Bronchial epithelial cell (primary cell): ENCODE results near the gene SLC6A16. TPM values are rescaled to one million over a fixed set of nuclear protein-coding genes. Genes with fewer than 3 reads are reported as not detected.
"Not testable (repeated sequence)": the region's sequence is repeated elsewhere in the genome, so short reads cannot be mapped to it uniquely, and the experiment has no call there.

Experiments used
- DNase-seq: peaks from one replicate; pipeline ENCODE4 v3.0.0-alpha.2; 2010; ENCODE audit warnings: low read depth
- FAIRE-seq: peaks from 2 replicates; lab custom pipeline; 2011; peaks lifted over from hg19 to GRCh38; lab: Jason Lieb, UNC
- H3K27me3 ChIP-seq: 2 replicates; pipeline ENCODE4 v1.5.1; 2011; ENCODE audit warnings: low read length; ENCODE audit not compliant: control insufficient read depth, insufficient read depth
- H3K36me3 ChIP-seq: 2 replicates; pipeline ENCODE4 v1.5.1; 2011; ENCODE audit warnings: low read length; ENCODE audit not compliant: control insufficient read depth, insufficient read depth
- H3K4me3 ChIP-seq: 2 replicates; pipeline ENCODE4 v1.5.1; 2011; ENCODE audit warnings: mild to moderate bottlenecking, low read depth, low read length, control low read depth
- total RNA-seq: library from RNA; depleted of rRNA; stranded (reverse); fragments of >200 nt; gene quantifications from 2 replicates; pipeline ENCODE4 v1.2.1, GENCODE V29; 2014
- TF ChIP-seq, protein P1 (sequence below): IDR thresholded peaks from 2 replicates; pipeline ENCODE4 v1.5.1; 2011; ENCODE audit warnings: mild to moderate bottlenecking, moderate library complexity, low read length, control low read depth, inconsistent platforms; ENCODE audit not compliant: insufficient read depth, severe bottlenecking

The SLC6A16 gene
- total RNA-seq, 1 donor from 2014 or later, result not detected

- no peaks in the 10 kb centered on the region for H3K36me3 ChIP-seq
- H3K4me3 ChIP-seq, result no peak overlapping the region
- DNase-seq (peak; percentile 10), FAIRE-seq (no peak)
- H3K27me3 ChIP-seq, result peaks cover 2% of the 10 kb centered on the region
- TF ChIP-seq, protein P1, sequence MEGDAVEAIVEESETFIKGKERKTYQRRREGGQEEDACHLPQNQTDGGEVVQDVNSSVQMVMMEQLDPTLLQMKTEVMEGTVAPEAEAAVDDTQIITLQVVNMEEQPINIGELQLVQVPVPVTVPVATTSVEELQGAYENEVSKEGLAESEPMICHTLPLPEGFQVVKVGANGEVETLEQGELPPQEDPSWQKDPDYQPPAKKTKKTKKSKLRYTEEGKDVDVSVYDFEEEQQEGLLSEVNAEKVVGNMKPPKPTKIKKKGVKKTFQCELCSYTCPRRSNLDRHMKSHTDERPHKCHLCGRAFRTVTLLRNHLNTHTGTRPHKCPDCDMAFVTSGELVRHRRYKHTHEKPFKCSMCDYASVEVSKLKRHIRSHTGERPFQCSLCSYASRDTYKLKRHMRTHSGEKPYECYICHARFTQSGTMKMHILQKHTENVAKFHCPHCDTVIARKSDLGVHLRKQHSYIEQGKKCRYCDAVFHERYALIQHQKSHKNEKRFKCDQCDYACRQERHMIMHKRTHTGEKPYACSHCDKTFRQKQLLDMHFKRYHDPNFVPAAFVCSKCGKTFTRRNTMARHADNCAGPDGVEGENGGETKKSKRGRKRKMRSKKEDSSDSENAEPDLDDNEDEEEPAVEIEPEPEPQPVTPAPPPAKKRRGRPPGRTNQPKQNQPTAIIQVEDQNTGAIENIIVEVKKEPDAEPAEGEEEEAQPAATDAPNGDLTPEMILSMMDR, result no peak
These were observed 8.4 kb upstream of the SLC6A16 start for GRCh38 chr19:49333418-49333805.

DNA sequence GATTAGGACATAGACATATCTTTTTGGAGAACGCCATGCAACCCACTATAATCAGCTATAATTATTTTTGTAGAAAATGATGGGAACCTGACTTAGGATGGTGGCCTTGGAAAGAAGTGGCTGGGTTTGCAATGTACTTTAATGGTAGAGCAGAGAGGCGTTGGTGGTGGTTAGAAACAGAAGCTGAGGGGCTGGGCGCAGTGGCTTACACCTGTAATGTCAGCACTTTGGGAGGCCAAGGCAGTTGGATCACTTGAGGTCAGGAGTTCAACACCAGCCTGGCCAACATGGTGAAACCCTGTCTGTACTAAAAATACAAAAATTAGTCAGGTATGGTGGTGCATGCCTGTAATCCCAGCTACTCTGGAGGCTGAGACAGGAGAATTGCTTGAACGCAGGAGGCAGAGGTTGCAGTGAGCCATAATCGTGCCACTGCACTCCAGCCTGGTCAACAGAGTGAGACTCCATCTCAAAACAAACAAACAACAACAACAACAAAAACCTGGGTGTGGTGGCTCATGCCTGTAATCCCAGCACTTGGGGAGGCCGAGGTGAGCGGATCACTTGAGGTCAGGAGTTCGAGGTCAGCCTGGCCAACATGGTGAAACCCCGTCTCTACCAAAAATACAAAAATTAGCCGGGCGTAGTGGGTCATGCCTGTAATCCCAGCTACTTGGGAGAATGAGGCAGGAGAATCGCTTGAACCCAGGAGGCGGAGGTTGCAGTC is 7.9 kb upstream of the SLC6A16 start:
- not testable (repeated sequence) for FAIRE-seq, H3K36me3 ChIP-seq, DNase-seq, H3K4me3 ChIP-seq, H3K27me3 ChIP-seq

DNA sequence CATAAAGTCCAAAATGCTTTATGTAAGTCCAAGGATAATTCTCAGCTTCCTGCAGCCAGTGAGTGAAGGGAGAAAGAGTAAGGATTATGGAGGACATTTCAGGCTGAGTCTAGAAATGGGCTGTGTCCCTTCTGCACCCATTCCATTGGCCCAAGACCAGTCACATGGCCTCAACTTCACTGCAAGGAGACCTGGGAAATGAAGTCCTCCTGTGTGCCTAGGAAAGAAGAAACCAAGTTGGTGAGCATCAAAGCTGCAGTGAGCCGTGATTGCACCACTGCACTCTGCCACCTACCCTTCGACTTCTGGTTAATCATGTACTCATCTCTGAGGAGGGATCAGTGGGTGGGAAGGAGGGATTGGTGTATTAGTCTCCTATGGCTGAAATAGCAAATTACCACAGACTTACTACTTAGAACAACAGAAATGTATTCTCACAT is 6.6 kb upstream of the SLC6A16 start:
- H3K27me3 ChIP-seq, result no peaks in the 10 kb centered on the region
- DNase-seq (peak; percentile 61), FAIRE-seq (peak; percentile 18)

GRCh38 chr19:49331187-49331586 is 6.2 kb upstream of the SLC6A16 start:
- not testable (repeated sequence) for H3K36me3 ChIP-seq, H3K27me3 ChIP-seq, DNase-seq, FAIRE-seq, H3K4me3 ChIP-seq

More for the DNA sequence above, 6.6 kb upstream of the SLC6A16 start:
- Histone ChIP-seq H3K4me3 (no peak overlapping the region), H3K36me3 (no peaks in the 10 kb centered on the region)
- TF ChIP-seq, protein P1, result no peak

DNA sequence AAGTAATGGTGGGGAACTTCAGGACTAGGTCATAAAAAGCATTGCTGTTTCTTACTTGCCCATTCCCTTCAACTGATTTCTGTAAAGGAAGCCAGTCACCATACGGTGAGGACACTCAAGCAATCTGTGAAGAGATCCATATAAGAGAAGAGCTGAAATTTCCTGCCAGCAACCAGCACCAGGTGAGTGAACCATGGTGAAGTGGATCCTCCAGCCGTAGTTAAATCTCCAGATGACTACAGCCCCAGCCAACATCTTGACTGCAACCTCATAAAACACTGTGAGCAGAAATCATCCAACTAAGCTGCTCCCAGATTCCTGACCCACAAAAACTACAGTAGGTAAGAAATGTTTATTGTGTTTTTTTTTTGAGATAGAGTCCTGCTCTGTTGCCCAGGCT is 3.8 kb upstream of the SLC6A16 start:
- Histone ChIP-seq H3K4me3 (no peak overlapping the region), H3K36me3 (no peaks in the 10 kb centered on the region), H3K27me3 (no peaks in the 10 kb centered on the region)
- TF ChIP-seq, protein P1, result no peak
- DNase-seq (no peak), FAIRE-seq (no peak)

GRCh38 chr19:49327878-49328544 is 3.0 kb upstream of the SLC6A16 start:
- Histone ChIP-seq H3K27me3 (no peaks in the 10 kb centered on the region), H3K4me3 (no peak overlapping the region), H3K36me3 (no peaks in the 10 kb centered on the region)
- peak; percentile 36 for DNase-seq
- no peak for FAIRE-seq
- TF ChIP-seq, protein P1, result peak; percentile 70
